Loucy (cell line): ENCODE data around the gene SLC29A4.

ENCODE experiments used
- EZH2phosphoT487 ChIP-seq: fragments of 200-600 bp; IDR thresholded peaks from 2 replicates; pipeline ENCODE4 v1.6.1; 2018; ENCODE audit warnings: antibody characterized with exemption, mild to moderate bottlenecking, moderate library complexity, borderline replicate concordance
- TF ChIP-seq, protein P1 (sequence below): fragments of 200-600 bp; sonication (generic); conservative IDR thresholded peaks from 2 replicates; pipeline ENCODE4 v1.5.1; 2014; ENCODE audit warnings: mild to moderate bottlenecking, antibody characterized with exemption, low read length

GRCh38 chr7:5343884-5344283 is 61.1 kb downstream of the SLC29A4 start:
- TF ChIP-seq, protein P1, sequence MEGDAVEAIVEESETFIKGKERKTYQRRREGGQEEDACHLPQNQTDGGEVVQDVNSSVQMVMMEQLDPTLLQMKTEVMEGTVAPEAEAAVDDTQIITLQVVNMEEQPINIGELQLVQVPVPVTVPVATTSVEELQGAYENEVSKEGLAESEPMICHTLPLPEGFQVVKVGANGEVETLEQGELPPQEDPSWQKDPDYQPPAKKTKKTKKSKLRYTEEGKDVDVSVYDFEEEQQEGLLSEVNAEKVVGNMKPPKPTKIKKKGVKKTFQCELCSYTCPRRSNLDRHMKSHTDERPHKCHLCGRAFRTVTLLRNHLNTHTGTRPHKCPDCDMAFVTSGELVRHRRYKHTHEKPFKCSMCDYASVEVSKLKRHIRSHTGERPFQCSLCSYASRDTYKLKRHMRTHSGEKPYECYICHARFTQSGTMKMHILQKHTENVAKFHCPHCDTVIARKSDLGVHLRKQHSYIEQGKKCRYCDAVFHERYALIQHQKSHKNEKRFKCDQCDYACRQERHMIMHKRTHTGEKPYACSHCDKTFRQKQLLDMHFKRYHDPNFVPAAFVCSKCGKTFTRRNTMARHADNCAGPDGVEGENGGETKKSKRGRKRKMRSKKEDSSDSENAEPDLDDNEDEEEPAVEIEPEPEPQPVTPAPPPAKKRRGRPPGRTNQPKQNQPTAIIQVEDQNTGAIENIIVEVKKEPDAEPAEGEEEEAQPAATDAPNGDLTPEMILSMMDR: no peak
- no peak for TF ChIP-seq EZH2phosphoT487
